GM12878 (cell line): ENCODE results near the gene SYCP2. TPM values are rescaled to one million over a fixed set of nuclear protein-coding genes. Genes with fewer than 3 reads are reported as not detected.

Experiments used
- ATAC-seq: fragments of 200-7000 bp; cut with Tn5 transposase; 3 replicates; pipeline ENCODE4 v1.9.1; 2020; ENCODE audit warnings: mild to moderate bottlenecking, moderate library complexity
- BruUV-seq: library from RNA; stranded (reverse); fragments of 400-500 nt; replicated peaks from 2 replicates; lab custom pipeline; 2021; lab: Mats Ljungman, UMichigan
- CTCF ChIA-PET: fragments of 300-600 bp; sonication (Branson Sonifier 250); formaldehyde crosslinking; extraction: SDS; loops from one replicate; lab custom pipeline; 2021; ENCODE audit warnings: inconsistent platforms; lab: Yijun Ruan, JAX
- POLR2A ChIA-PET: fragments of 350-600 bp; formaldehyde crosslinking; extraction: SDS; loops from one replicate; lab custom pipeline; 2021; ENCODE audit warnings: inconsistent platforms; lab: Charles Lee
- RAD21 ChIA-PET: fragments of 300-600 bp; sonication (Branson Sonifier 250); formaldehyde crosslinking; loops from one replicate; lab custom pipeline; 2023; ENCODE audit warnings: antibody characterized with exemption; ENCODE audit not compliant: unreplicated experiment; lab: Charles Lee
- SMC1A ChIA-PET: fragments of 300-600 bp; sonication (Branson Sonifier 250); formaldehyde crosslinking; loops from one replicate; lab custom pipeline; 2023; ENCODE audit not compliant: unreplicated experiment, uncharacterized antibody; lab: Charles Lee
- DNase-seq: peaks from one replicate; pipeline ENCODE4 v3.0.0-alpha.2; 2011; ENCODE audit warnings: low read depth, low spot score
- FAIRE-seq: peaks from 3 replicates; lab custom pipeline; 2011; peaks lifted over from hg19 to GRCh38; lab: Jason Lieb, UNC
- H2AFZ ChIP-seq: 2 replicates; pipeline ENCODE4 v1.6.0; 2011; ENCODE audit warnings: low read depth, low read length, control low read depth; ENCODE audit not compliant: control insufficient read depth
- H3K27ac ChIP-seq: 2 replicates; pipeline ENCODE4 v1.5.1; 2011; ENCODE audit warnings: control low read depth; ENCODE audit not compliant: control insufficient read depth, insufficient read depth
- H3K27me3 ChIP-seq, 2 experiments: replicated peaks in 1 of 2; 2 replicates each; pipeline versions ENCODE4 v1.6.0 to v1.6.1; 2011; ENCODE audit warnings: low read length in 1 of 2; ENCODE audit not compliant: control insufficient read depth in 2 of 2, insufficient read depth in 2 of 2
- H3K36me3 ChIP-seq, 2 experiments: 2 replicates each; pipeline ENCODE4 v1.5.1; 2011; ENCODE audit warnings: low read length in 1 of 2; ENCODE audit not compliant: control insufficient read depth in 2 of 2, insufficient read depth in 2 of 2
- H3K4me1 ChIP-seq: 2 replicates; pipeline ENCODE4 v1.6.1; 2011; ENCODE audit warnings: mild to moderate bottlenecking, low read length, moderate library complexity, mixed read lengths; ENCODE audit not compliant: control insufficient read depth, insufficient read depth
- H3K4me2 ChIP-seq: 2 replicates; pipeline ENCODE4 v1.6.0; 2011; ENCODE audit warnings: control low read depth; ENCODE audit not compliant: control insufficient read depth, insufficient read depth
- H3K4me3 ChIP-seq: fragments of 200-600 bp; sonication (generic); 2 replicates; pipeline ENCODE4 v1.5.1; 2016
- H3K79me2 ChIP-seq: 2 replicates; pipeline ENCODE4 v1.6.0; 2011; ENCODE audit warnings: low read length; ENCODE audit not compliant: control insufficient read depth, insufficient read depth
- H3K9ac ChIP-seq: 2 replicates; pipeline ENCODE4 v1.8.0; 2011; ENCODE audit warnings: low read length, control low read depth, mixed read lengths; ENCODE audit not compliant: control insufficient read depth, insufficient read depth
- H3K9me3 ChIP-seq: replicated peaks from 3 replicates; pipeline ENCODE4 v1.5.1; 2011; ENCODE audit warnings: mild to moderate bottlenecking, low read length; ENCODE audit not compliant: control insufficient read depth, insufficient read depth
- H4K20me1 ChIP-seq: 2 replicates; pipeline ENCODE4 v1.6.0; 2011; ENCODE audit not compliant: control insufficient read depth, insufficient read depth
- CBFB ChIP-seq: IDR thresholded peaks from 2 replicates; pipeline ENCODE4 v1.6.1; 2016; ENCODE audit warnings: antibody characterized with exemption, low read depth
- EP300 ChIP-seq, 2 experiments: fragments of 150-350 bp in 1 of 2; IDR thresholded peaks; 2 replicates each; pipeline ENCODE4 v1.6.1; 2011 to 2012; ENCODE audit warnings: low read depth in 2 of 2, low read length in 2 of 2, borderline replicate concordance in 1 of 2, improper control_type of control experiment in 1 of 2, inconsistent platforms in 1 of 2; ENCODE audit not compliant: control insufficient read depth in 1 of 2
- FOS ChIP-seq: IDR thresholded peaks from 3 replicates; pipeline ENCODE4 v1.6.1; 2011; ENCODE audit warnings: borderline replicate concordance; ENCODE audit not compliant: insufficient read length; ENCODE audit errors: extremely low read depth
- HDAC2 ChIP-seq: fragments of 200-600 bp; sonication (generic); IDR thresholded peaks from 2 replicates; pipeline ENCODE4 v1.6.1; 2017
- JUNB ChIP-seq: IDR thresholded peaks from 2 replicates; pipeline ENCODE4 v1.6.1; 2016; ENCODE audit warnings: antibody characterized with exemption, mild to moderate bottlenecking
- PAX8 ChIP-seq: fragments of 450-650 bp; IDR thresholded peaks from 2 replicates; pipeline ENCODE4 v1.6.1; 2017; ENCODE audit warnings: mild to moderate bottlenecking, moderate library complexity
- RUNX3 ChIP-seq: IDR thresholded peaks from 2 replicates; pipeline ENCODE4 v1.6.1; 2012; ENCODE audit warnings: low read length, inconsistent platforms
- SMAD1 ChIP-seq: fragments of 450-650 bp; IDR thresholded peaks from 2 replicates; pipeline ENCODE4 v1.6.1; 2018; ENCODE audit warnings: mild to moderate bottlenecking, low read depth; ENCODE audit not compliant: partially characterized antibody
- SREBF2 ChIP-seq: IDR thresholded peaks from 2 replicates; pipeline ENCODE4 v1.6.1; 2012; ENCODE audit warnings: mild to moderate bottlenecking, low read length
- STAT1 ChIP-seq: fragments of 450-650 bp; conservative IDR thresholded peaks from 2 replicates; pipeline ENCODE4 v1.6.1; 2014; ENCODE audit warnings: antibody characterized with exemption, mild to moderate bottlenecking
- TCF12 ChIP-seq: IDR thresholded peaks from 2 replicates; pipeline ENCODE4 v1.6.1; 2011; ENCODE audit warnings: low read depth, mild to moderate bottlenecking, low read length
- ZNF622 ChIP-seq: fragments of 450-650 bp; IDR thresholded peaks from 2 replicates; pipeline ENCODE4 v1.6.1; 2017; ENCODE audit warnings: mild to moderate bottlenecking, inconsistent platforms
- WGBS: methylation state at CpG from one replicate; pipeline ENCODE4 v1.1.6; 2016; ENCODE audit warnings: low lambda C conversion rate; ENCODE audit not compliant: insufficient replicate concordance, insufficient coverage; ENCODE audit errors: missing lambda C conversion rate; 5-methylcytosine and 5-hydroxymethylcytosine counted together
- in situ Hi-C: fragments of 300-500 bp; cut with MboI; formaldehyde crosslinking; loops from 9 replicates; pipeline ENCODE4 v1.14.3; 2018; ENCODE audit warnings: mixed read lengths
- intact Hi-C: fragments of 100-400 bp; cut with micrococcal nuclease; formaldehyde crosslinking; loops from one replicate; pipeline ENCODE4 v1.14.2; 2022; ENCODE audit not compliant: unreplicated experiment
- polyA plus RNA-seq, 11 experiments: library from polyadenylated mRNA; depleted of rRNA in 4 of 11; unstranded in 6 of 11; stranded (reverse) in 5 of 11; fragments of >200 nt; fragmentation: Nextera tagmentation in 4 of 11; fragmentation: Illumina TruSeq in 1 of 11; extraction: Ambion mirVana in 4 of 11; extraction: Trizol in 1 of 11; gene quantifications; 1 replicate in 1 of 11; 2 replicates in 10 of 11; pipeline versions ENCODE4 v1.2.1 to v1.2.3, GENCODE V29; 2011 to 2016; ENCODE audit warnings: inconsistent platforms in 2 of 11, missing spikeins in 2 of 11, low read depth in 1 of 11
- total RNA-seq, 4 experiments: library from RNA; depleted of rRNA in 3 of 4; stranded (reverse); fragments of >200 nt in 3 of 4; fragmentation: Illumina TruSeq in 1 of 4; extraction: Trizol in 1 of 4; gene quantifications; 2 replicates each; pipeline versions ENCODE4 v1.2.1 to v1.2.3, GENCODE V29; 2013 to 2021
- TF ChIP-seq, protein P1 (sequence below): fragments of 450-650 bp; IDR thresholded peaks from 2 replicates; pipeline ENCODE4 v1.6.1; 2014; ENCODE audit warnings: mild to moderate bottlenecking
- TF ChIP-seq, protein P2 (sequence below): fragments of 450-650 bp; IDR thresholded peaks from 2 replicates; pipeline ENCODE4 v1.6.1; 2017; ENCODE audit warnings: mild to moderate bottlenecking
- TF ChIP-seq, protein P3 (sequence below): IDR thresholded peaks from 2 replicates; pipeline ENCODE4 v1.6.1; 2011; ENCODE audit warnings: borderline replicate concordance, low read depth, mild to moderate bottlenecking, moderate library complexity, mixed read lengths, low read length; ENCODE audit not compliant: insufficient read depth; ENCODE audit errors: extremely low read length

The SYCP2 gene
- total and polyA plus RNA-seq, 10 of the 15 experiments (the other 5 are each of a cell fraction or from before 2014, with no cell fraction given) = 0.01 to 0.18 (median 0.09) TPM; not detected in 2

DNA sequence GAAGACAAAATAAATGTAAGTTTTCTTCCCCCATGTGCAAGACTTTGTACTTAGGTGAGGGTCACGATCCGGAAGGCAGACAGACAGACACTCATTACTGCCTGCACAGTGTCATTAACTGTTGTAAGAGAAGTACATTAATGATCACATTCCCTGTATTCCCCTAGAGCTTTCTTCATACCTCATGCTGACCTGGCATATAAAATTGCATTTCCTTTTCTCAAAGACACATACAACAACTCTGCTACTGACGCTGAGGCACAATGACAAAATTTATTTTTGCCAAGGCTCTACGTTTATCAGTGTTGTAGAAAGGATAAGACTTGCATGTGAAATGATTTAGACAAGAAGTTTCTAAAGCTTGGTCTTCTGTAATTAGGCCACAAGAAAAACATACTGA is 3.0 kb upstream of the SYCP2 start (continued):
- TF ChIP-seq, protein P1, sequence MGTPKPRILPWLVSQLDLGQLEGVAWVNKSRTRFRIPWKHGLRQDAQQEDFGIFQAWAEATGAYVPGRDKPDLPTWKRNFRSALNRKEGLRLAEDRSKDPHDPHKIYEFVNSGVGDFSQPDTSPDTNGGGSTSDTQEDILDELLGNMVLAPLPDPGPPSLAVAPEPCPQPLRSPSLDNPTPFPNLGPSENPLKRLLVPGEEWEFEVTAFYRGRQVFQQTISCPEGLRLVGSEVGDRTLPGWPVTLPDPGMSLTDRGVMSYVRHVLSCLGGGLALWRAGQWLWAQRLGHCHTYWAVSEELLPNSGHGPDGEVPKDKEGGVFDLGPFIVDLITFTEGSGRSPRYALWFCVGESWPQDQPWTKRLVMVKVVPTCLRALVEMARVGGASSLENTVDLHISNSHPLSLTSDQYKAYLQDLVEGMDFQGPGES = no peak
- TF ChIP-seq, protein P2, sequence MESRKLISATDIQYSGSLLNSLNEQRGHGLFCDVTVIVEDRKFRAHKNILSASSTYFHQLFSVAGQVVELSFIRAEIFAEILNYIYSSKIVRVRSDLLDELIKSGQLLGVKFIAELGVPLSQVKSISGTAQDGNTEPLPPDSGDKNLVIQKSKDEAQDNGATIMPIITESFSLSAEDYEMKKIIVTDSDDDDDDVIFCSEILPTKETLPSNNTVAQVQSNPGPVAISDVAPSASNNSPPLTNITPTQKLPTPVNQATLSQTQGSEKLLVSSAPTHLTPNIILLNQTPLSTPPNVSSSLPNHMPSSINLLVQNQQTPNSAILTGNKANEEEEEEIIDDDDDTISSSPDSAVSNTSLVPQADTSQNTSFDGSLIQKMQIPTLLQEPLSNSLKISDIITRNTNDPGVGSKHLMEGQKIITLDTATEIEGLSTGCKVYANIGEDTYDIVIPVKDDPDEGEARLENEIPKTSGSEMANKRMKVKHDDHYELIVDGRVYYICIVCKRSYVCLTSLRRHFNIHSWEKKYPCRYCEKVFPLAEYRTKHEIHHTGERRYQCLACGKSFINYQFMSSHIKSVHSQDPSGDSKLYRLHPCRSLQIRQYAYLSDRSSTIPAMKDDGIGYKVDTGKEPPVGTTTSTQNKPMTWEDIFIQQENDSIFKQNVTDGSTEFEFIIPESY = no peak
- no peak for TF ChIP-seq RUNX3
- no peak for TF ChIP-seq TCF12
- TF ChIP-seq, all 136 proteins: peak for 0

DNA sequence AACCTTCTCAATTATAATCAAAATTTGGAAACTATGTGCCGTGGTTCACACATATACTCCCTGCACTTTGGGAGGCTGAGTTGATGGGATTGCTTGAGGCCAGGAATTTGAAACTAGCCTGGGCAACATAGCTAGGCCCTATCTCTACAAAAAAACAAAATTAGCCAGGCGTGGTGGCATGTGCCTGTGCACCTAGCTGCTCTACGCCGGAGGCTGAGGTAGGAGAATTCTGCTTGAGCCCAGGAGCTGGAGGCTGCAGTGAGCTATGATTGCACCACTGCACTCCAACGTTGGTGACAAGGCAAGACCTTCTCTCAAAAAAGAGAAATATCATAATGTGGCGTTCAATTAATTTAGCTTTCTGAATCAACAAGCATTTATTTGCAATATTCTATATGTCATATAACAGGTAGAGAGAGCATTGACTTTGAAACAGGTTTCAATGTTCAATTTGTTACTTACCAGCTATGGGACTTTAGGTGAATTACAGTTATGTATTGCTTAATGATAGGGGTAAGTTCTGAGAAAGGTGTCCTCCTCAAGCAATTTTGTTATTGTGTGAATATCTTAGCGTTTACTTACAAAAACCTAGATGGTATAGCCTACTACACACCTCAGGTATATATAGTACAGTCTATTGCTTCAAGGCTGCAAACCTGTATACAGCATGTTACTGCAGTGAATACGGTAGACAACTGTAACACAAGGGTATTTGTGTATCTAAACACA is 2.2 kb upstream of the SYCP2 start:
- H3K79me2 ChIP-seq = peaks cover 7% of the 10 kb centered on the region
- no peaks in the 10 kb centered on the region for H4K20me1 ChIP-seq
- H3K4me1 ChIP-seq = peaks cover 10% of the 10 kb centered on the region
- in situ Hi-C loops = no loop called here
- no peak overlapping the region for H2AFZ ChIP-seq
- H3K4me3 ChIP-seq = no peak overlapping the region
- DNase-seq (no peak), FAIRE-seq (no peak)
- H3K27me3 ChIP-seq = no peaks in the 10 kb centered on the region
- WGBS = 91% methylated on average over 8 of the region's 8 CpGs
- CTCF ChIA-PET = interaction anchor here (0.6 to 9.5 kb wide), 7 partner anchors 8 to 955 kb away, joined by 3 to 173 read pairs (median 5); no protein-coding TSS in a partner anchor
- no peaks in the 10 kb centered on the region for H3K36me3 ChIP-seq
- H3K4me2 ChIP-seq = no peak overlapping the region
- BruUV-seq = no TSS peak
- POLR2A ChIA-PET = interaction anchor here (1.2 kb wide), 1 partner anchor 9 kb away, joined by 3 read pairs; no protein-coding TSS in a partner anchor
- no peaks in the 10 kb centered on the region for H3K9me3 ChIP-seq
- intact Hi-C loops = no loop called here
- TF ChIP-seq PAX8 = no peak
- no peak for TF ChIP-seq HDAC2
- no peak for TF ChIP-seq ZNF622
- no peak for TF ChIP-seq FOS
- TF ChIP-seq CBFB = no peak
- TF ChIP-seq TCF12 = no peak
- TF ChIP-seq JUNB = no peak
- no peak for TF ChIP-seq STAT1
- TF ChIP-seq EP300 (IDR thresholded peaks at IDR 0.05; ENCODE audit: borderline replicate concordance in 1 of 2, control insufficient read depth in 1 of 2, low read depth in 2 of 2, low read length in 2 of 2) = no peak
- no peak for TF ChIP-seq SREBF2
- TF ChIP-seq, protein P3, sequence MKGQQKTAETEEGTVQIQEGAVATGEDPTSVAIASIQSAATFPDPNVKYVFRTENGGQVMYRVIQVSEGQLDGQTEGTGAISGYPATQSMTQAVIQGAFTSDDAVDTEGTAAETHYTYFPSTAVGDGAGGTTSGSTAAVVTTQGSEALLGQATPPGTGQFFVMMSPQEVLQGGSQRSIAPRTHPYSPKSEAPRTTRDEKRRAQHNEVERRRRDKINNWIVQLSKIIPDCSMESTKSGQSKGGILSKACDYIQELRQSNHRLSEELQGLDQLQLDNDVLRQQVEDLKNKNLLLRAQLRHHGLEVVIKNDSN = no peak
- TF ChIP-seq SMAD1 = no peak
- TF ChIP-seq, all 136 proteins: peak for 0
- no peak for ATAC-seq
- Histone ChIP-seq H3K9ac (no peak overlapping the region), H3K27ac (no peak overlapping the region)
- SMC1A ChIA-PET = interaction anchor here (1.2 to 1.4 kb wide), 6 partner anchors 11 to 215 kb away, joined by 3 to 6 read pairs (median 4); no protein-coding TSS in a partner anchor
- RAD21 ChIA-PET = interaction anchor here (1.6 kb wide), 1 partner anchor 20 kb away, joined by 5 read pairs; no protein-coding TSS in a partner anchor
